Amniotic epithelial cell (primary cell): Measurements from ENCODE around the gene CHN2.

Experiments
- DNase-seq: peaks from one replicate; pipeline ENCODE4 v3.0.0-alpha.2; 2010; ENCODE audit warnings: low read depth

The CHN2 gene

DNA sequence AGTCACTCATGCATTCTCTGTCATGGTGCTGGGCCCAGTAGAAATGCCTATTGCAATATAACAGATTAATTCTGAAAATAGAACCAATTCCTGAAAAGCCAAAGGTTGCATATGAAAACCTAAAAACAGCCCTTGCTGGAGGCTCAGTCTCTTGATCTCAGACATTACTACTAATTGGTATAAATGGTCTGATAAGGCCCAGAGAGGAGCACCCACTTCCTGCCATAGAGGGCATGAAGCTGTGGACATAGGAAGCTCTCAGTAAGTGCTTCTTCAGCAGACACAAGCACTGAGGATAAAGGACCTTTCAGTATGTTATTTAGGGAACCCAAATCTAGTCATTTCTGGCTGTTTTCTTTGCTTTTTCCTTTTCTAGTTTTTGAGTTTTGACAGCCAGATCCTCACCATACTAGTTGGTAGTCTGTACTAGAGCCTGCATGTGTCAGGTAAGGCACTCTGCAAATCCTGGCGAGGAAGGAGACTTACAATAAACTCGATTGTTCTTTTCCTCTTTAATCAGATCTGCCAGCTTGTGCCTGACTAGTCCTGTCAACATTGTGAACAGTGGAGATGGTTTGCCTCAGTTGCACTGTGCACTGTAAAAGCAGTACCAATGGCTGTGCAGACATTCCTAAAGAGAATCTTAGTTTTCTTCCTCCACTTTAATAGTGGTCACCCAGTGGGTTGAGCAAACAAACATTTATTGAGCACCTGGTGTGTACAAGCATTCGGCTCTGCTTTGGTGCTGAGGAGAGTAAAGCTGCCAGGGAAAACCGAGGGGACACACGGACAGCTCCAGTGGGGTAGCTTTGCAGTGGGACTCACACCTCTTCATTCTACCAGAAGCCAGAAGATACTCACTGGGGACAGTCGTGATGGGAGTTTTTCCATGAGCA is 140.9 kb downstream of the CHN2 start:
- no peak for DNase-seq

DNA sequence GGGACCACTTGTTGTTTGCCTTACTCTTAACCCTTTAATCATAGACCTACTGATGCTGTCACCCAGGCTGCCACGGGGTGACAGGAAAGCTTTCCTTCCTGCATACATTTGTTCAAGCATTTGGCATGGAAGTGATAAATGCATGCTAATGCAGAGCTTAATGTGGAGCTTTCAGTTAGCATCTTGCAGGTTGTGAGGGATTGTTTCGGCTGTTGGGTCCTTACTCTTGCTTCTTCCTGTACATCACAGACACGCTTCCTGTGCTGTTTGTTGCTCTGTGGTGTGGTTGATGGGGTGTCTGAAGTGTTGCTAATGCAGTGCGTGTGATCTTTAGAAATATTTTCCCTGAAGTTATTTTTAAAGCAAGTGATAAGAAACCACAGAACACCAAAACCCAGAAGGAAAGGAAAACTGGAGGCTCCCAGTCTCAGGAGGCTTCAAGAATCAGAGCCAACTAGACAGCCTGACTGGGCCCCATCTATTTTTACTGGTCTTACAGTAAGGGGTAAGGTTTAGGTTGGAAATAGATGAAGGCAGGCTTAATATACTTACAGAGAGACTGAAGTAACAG is 143.1 kb downstream of the CHN2 start:
- peak; percentile 42 for DNase-seq

DNA sequence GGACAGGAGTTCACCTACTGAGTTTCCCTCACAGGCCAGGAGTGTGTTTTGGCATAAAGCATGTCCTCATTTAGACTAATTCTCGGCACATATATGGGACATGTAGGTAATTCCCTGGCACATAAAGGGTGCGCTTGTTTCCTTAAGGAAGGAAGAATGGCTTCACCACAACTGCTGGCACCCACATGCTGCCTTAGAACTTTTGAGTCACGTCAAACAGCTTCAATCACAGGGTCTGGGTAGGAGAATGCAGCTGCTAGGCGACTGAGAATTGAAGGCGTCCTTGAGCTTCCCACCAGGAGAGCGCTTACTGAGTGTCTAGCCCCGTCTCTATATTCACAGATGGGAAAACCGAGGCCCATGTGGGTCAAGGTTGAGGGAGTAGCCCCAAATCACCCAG is 146.1 kb downstream of the CHN2 start:
- DNase-seq = no peak

DNA sequence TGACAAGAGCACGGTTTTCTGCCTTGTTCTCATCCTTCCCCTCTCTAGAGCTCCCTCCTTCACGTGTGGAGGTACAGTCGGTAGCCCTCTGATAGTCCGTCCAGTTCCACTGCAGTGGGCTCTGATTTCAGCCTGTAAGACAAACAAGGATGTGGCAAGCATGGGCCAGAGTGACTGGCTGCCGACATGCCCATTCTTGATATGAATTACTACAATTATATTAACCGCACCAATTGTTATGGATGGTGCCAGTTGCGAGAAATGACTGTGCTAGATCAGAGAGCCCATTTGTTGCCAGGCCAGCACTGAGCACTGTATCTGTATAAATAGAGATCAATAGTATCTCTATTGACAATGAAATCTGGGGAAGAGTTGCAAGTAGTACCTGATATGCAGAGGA is 146.6 kb downstream of the CHN2 start:
- no peak for DNase-seq

DNA sequence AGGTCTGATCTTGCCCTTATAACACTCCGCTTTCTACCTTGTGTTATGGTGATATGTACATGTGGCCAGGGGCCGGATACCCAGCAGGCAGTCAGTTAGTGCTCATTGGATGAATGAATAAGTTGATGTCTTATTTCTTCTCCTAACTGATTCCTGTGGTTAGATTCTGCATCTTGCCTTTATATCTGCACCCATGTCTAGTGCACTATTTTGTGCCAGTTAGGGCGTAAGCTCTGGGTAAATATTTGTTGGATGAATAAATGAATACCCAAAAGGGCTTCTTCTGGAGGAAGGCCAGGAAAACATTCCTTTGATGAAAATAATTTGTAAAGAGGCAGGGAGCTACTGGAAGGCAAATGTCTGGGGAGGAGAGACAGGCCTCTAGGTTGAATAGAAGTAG is 148.2 kb downstream of the CHN2 start:
- no peak for DNase-seq

DNA sequence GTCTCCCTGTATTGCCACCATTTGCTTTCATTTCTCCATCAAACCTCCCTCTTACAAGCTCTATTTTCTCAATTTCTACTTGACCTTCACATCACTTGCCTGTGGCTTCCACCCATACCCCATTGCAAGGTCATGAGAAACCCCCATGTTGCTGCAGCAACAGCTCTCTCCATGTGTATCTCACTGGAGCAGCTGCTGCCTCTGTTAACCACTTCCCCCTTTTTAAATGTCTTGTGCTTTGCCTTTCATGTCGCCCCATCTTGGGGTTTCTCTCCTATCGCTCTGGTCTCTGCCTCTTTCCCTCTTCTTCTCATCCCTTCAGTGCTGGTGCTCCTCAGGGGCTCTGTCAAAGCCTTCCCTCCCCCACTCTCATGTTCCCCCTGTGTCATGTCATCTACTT is 148.8 kb downstream of the CHN2 start:
- no peak for DNase-seq

DNA sequence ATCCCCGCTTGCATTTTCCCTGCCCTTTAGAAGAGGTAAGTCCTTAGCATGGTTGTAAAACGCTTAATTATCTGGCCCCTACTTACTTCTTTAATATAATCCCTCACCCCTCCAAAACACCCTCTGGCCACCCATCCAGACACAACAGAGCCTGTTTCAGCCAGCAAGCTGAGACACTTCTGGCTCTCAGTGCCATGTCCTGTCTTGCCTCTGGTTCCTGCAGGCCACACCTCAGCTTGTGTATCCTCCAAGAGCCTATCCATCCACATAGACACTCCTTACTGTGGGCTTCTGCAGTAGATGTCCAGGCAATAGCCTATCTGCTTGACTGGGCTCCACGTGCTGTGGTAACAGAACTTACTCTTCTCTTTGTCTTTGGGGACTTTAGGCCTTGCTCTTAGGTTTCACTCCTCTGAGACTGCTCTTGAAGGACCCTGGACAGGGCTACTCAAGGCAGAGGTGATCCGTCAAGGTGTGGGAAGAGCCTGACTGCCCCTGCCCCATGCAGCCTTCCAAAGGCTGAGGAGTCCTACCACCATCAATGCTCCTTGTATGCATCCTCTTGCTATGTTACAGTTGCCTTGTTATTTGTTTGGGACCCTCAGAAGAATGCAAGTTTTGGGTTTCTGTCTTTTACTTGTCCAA is 149.9 kb downstream of the CHN2 start:
- no peak for DNase-seq

DNA sequence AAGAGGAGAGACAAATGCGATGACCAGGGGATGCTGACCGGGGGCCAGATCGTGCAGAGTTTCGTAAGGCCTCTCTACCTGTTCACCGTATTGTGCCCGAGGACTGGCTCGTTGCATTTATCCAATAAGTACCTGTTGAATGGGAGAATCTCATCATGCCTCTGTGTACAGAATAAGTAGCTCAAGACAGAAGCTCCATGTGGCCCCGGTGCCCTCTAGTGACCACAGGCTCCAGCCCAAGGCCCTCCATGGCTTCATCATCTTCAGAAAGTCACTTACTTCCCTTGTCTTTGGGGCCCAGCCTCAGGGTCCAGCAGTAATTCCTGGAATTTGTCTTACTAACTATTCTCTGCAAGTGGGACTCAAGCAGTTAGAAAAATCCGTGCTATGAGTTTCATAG is 151.0 kb downstream of the CHN2 start:
- DNase-seq = peak; percentile 33

DNA sequence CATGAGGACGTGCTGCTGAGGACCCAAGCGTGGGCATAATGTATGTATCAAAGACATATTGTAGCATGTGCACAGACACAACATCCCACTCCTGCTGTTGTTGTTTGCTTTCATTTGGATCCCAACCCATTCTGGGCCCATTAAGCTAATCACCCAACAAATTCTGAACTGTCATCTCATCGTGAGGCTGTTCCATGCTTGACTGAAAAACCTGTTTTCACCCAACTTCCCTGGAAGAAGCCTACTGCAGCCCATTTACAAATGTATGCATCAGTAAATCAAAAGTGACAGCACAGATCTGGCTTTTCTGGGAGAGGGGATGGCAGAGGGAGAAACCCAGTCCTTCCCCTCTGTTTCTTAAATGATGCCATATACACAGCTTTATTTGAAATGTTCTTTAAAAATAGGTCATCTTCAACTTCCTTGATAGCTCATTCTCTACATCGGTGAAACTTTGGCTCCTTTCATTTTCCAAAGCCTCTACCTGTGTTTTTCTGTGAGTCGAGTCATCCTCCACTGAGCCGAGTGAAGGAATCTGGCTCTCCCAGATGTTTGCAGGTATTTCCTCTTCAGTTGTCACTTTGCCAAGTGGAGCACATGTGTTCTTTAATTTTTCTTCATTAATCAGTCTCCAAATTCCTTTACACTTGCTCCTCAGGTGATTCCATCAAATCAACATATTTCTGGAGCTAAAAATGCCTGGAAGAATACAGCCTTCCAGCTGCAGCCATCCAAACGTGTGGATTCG is 151.8 kb downstream of the CHN2 start:
- no peak for DNase-seq

DNA sequence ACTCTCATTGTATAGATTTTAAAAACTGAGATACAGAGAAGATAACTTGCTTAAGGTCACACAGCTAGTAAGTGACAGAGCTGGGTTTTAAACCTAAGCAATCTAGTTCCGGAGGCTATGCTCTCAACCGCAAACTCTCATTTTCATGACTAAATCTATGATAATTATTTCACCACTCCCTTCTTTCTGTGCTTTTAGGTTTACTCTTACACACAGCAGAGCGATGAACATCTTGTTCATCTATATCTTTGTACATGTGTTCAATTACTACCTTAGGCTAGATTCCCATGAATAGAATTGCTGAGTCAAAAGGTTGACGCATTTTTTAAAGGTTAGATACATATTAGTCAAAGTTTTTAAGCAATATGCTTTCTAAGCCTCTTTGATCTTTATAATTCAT is 154.8 kb downstream of the CHN2 start:
- DNase-seq = peak; percentile 1

DNA sequence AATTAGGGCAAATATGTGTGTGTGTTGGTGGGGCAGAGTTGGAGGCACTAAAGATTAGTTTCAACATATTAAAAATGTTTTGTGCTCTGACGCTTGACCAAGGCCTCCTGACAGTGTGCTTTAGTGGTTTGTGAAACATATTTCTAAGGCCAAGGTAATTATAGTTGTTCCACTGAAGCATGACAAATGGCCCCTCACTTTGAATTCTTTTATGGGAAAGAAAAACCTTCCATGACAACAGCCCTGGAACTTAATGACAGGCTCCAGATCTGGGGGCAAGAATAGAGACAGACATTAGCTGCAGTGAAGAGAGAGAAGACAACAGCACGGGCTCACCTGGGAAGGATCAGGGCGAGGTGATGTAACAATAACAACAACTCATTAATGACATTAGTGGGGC is 155.8 kb downstream of the CHN2 start:
- no peak for DNase-seq

DNA sequence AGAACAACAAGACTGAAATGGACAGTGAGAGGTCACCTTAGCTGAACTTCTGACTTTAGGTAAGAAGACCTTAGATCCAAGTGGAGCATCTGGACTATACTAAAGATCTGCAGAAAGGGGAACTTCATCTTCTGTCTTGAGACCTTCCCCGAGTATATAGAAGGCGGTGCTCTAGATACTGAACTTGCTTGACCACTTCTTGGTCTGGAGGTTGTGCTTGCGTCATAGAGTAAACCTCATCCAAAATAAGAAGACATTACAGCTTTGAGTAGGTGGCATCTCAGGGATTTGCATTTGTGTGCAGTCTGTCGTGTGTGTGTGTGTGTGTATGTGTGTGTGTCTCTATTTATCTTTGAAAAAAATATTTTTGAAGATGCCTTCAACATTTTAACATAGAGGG is 157.5 kb downstream of the CHN2 start:
- DNase-seq = no peak

DNA sequence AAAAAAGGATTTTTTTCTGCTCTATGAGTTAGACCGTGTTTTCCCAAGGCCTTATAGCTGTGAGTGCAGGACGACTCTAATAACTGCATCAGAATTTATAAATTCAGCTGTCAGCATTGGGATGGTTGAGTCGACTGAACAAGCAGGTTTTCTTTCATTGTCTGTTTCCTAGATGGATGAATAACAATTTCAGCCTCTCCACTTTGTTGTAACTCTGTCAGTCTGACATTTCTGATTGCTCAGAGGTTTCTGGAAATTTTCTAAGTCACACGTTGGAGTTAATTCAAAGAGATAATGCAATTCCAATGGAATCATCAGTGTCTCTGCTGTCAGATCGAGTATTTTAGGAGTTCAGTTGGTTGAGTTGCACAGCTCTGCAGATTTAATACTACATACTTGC is 159.2 kb downstream of the CHN2 start:
- DNase-seq = no peak

DNA sequence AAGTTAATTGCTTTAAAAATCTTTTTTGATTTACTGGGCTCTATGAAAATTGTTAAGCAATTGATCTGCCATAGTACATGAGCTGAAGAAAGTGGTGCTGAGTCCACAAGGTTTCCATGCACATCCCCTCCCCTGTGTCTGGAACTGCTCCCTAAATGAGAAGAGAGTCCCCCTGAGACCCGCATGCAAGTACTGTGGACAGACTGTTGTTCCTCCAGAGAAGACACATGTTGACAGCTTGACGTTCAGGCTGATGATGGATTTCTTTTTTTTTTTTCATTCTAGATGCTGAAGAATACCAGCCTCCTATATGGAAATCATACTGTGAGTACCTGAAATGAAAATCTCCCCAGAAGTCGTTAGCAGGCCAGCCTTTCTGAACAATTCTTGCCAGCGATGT is 159.8 kb downstream of the CHN2 start:
- no peak for DNase-seq

DNA sequence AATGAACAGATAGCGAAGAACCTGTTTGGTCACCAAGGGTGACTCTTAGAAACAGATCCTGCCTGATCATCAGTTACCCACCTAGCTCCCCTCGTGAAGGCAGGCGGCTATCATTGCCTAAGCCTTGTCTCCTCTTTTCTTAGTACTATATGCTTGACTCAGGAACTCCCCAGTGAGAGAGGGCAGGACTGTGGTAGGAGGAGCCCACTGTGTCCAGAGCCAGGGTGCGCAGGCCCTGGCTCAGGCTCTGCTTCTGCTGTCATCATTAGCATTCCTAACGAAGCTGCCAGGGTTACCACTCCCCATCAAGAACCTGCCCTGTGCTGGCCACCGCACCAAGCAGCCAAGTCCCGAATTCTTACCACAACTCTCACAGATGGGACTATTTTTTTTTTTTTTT is 160.8 kb downstream of the CHN2 start:
- no peak for DNase-seq

DNA sequence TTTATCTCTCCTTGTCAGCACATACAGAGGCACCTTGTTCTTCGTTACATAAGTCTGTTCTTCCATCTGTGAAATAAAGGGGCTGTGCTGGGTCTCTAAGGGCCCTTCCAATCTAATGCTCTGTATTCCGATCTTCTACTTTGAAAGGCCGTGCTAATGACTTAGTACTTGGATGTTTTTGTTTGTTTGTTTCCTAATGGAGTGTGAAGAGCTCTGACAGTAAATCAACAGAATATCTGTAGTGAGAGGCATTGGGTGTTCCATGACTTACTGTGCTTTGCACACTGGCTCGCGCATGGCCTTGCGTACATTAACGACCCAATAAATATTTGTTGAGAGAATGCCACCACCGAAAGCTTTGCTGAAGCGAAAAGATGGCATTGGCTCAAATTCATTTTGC is 162.1 kb downstream of the CHN2 start:
- DNase-seq = no peak

DNA sequence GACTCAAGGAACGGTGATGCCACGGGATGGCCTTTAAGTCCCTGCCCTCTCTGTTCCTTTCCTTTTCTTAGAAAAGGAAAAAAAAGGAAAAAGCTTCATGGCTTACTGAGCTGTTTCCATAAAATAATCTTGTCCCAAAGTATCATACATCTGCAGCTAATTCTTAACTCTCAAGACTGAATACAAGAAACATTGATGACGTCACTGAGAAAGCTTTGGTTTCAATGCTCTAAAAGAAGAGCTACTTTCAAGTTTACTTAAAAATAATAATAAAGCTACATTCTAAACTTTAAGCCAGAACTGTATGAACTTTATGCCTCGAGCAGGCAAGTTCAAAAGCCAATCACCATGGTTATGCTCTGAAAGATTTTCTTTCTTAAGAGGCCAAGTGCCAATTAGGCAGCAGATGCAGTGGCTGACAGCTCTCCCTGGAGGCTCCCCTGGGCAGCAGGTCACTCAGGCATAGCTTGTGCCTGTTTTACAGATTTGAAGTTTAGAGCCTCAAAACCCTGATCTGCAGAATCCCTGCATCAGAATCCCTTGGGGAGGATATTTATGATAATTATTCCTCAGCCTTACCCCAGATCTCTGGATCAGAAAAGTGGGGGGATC is 165.0 kb downstream of the CHN2 start:
- DNase-seq = no peak

DNA sequence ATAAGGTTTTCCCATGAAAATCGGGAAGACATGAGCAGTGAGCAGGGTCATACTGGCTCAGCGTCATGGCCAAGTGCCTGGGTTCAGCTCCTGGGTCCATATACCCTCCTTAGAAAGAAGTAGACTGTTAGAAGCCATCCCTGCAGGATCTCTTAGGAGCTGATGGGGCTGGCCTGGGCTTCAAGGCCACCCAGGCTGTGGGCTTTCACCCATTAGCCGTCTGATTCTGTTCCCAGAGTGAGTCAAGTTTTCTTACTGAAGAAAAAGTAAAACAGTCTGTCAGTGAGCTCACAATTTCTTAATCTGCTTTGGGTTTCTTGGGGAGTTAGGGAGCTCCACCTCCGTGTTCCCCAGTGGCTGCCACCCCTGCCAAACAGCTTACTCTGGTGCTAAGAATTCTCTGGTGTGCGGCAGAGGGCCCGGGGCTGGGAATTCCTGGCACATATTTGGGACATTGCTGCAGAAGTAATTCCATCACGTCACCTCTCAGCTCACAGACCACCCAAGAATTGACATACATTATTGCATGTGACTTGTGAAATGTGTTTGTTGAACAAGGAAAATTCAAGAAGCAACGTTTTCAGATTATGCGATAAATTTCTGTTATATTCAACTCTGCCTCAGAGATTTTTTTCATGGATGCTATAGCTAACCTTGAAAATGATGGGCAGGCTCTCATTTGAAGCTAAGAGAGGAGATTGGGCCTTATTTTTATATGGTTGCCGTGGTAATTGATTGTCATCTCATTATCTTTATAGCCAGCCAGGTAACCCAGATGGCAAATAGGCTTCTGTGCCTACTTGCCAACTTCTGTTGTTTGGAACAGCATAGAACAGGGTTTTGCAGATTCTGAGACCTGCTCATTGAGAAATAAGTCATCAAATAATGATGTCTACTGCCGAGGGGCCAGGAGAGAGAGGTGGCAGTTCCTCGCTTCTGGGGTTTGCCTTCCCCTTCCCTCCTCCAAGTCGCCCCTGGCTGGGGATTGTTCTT is 166.4 kb downstream of the CHN2 start:
- DNase-seq = no peak

DNA sequence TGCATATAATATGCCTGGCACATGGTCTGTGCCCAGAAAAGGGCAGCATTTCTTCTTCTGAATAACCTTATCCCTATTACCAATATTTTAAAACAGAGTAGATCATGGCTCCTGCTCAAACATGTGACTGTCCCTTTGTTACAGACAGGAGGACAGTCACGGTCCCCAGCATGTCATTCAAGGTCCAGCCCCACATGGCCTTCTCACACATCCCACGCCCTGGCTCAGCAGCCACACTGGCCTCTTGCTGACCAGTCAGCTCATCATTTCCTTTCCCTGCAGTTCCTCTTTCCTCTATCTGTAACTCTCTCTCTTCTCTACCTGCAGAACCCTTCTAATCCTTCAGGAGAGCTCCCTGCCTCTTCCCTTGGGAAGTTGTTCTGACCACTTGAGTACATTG is 167.8 kb downstream of the CHN2 start:
- DNase-seq = no peak

DNA sequence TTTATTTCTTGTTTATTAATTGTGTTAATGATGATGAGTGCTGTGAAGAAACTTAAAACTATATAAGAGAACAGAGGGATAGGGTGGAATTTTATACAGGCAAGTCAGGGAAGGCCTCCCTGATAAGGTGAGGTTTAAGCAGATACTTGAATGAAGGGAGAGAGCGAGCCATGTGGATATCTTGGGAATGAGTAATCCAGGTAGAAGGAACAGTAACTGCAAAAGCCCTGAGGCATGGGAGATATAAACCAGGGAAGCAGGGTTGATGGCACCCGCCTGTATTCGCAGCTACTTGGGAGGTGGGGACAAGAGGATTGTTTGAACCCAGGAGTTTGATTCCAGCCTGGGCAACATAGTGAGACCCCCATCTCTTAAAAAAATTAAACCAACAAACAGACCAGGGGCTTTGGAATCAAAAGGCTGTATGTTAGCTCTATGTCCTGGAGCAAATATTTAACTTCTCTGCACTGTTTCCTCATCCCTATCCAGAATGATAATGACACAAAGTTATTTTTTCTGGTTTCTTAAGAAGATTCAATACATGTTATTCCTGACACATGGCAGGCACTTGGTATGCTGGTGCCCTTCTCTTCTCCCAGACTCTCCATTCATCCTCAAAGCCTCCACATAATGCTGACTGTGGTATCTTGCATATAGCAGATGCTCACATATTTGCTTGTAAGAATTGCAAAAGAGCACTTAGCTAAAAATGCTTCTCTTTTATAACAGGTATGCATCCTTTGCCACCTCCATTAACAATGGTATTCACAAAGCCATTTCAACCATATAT is 169.3 kb downstream of the CHN2 start:
- DNase-seq = no peak
